GM12874 (cell line): Measurements from ENCODE around the gene LOXL4.

Source experiments
- CTCF ChIP-seq: IDR thresholded peaks from 2 replicates; pipeline ENCODE4 v1.5.1; 2011; ENCODE audit warnings: low read depth, mild to moderate bottlenecking, control low read depth, low read length, moderate library complexity; ENCODE audit not compliant: insufficient read depth

The LOXL4 gene

GRCh38 chr10:98269435-98269912 is 1.5 kb upstream of the LOXL4 start:
- no peak for TF ChIP-seq CTCF

GRCh38 chr10:98268694-98269431 is 869 bp upstream of the LOXL4 start:
- no peak for TF ChIP-seq CTCF

GRCh38 chr10:98267069-98267893 is 713 bp downstream of the LOXL4 start:
- no peak for TF ChIP-seq CTCF

GRCh38 chr10:98266647-98267046 is 1.3 kb downstream of the LOXL4 start:
- no peak for TF ChIP-seq CTCF

- TF ChIP-seq CTCF: no peak
Measured at GRCh38 chr10:98265403-98266378, 2.3 kb downstream of the LOXL4 start.

- TF ChIP-seq CTCF: no peak
Measured at GRCh38 chr10:98264378-98265065, 3.5 kb downstream of the LOXL4 start.
